Ishikawa (cell line): ENCODE results near the gene TNFRSF8.

ENCODE experiments used
- MAX ChIP-seq: IDR thresholded peaks from 2 replicates; pipeline ENCODE4 v1.6.1; 2012
- TAF1 ChIP-seq: IDR thresholded peaks from 2 replicates; pipeline ENCODE4 v1.6.1; 2012; ENCODE audit warnings: low read depth, mild to moderate bottlenecking
- YY1 ChIP-seq: IDR thresholded peaks from 2 replicates; pipeline ENCODE4 v1.6.1; 2012; ENCODE audit warnings: low read depth

- TF ChIP-seq MAX (no peak), TAF1 (no peak), YY1 (no peak)
Observed at GRCh38 chr1:12053752-12054548, 9.2 kb upstream of the TNFRSF8 start.
